Activated naive CD4-positive, alpha-beta T cell treated with anti-CD3 and anti-CD28 coated beads, Interleukin-2, amount 50 U/mL, for 24 hours (primary cell): ENCODE measurements around the gene NCAPD2.

Experiments used
- H3K27ac Mint-ChIP-seq: one replicate; pipeline ENCODE4 v1.8.0; 2021; ENCODE audit warnings: mild to moderate bottlenecking, mixed read lengths
- H3K27me3 Mint-ChIP-seq: one replicate; pipeline ENCODE4 v1.8.0; 2021; ENCODE audit warnings: mixed read lengths
- H3K36me3 Mint-ChIP-seq: one replicate; pipeline ENCODE4 v1.8.0; 2021; ENCODE audit warnings: mixed read lengths
- H3K4me1 Mint-ChIP-seq: one replicate; pipeline ENCODE4 v1.8.0; 2021; ENCODE audit warnings: mixed read lengths
- H3K4me3 Mint-ChIP-seq: one replicate; pipeline ENCODE4 v1.8.0; 2021; ENCODE audit warnings: mild to moderate bottlenecking, mixed read lengths
- H3K9me3 Mint-ChIP-seq: one replicate; pipeline ENCODE4 v1.8.0; 2021; ENCODE audit warnings: mixed read lengths

NCAPD2 gene

DNA sequence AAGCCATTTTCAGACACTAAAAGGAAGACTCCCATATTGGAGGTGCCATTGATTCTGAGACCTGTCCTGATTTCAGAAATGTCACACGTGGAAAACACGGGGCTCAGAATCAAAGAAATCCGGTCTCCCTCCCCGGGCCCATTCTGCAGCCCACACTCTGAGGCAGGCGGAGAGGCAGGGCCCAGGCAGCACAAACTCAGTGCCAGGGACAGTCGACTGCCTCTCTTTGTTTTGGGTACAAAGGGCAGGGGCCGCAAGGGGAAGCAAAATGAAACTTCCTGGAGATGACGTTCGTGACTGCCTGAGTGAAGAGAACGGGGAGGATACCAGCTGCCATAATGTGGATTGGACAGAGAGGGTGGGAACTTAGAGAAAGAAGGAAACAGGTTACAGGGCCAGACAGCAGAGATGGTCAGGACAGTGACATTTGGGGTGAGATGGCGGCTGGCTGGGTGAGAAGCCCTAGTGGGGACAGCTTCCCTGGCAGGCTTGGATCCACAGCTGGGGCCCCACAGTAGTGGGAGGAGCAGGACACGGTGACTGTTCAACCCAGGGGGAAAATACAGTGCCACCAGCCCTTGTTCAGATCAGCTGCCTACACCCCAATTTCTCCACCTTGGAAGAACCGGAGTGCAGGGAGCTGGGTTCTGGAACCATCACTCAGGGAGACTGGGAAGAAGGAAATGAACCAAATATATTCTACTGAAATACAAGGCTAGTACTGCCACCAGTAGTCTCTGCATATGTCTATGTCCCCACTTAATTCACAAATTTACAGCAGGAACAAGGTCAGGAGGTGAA lies 48.5 kb downstream of the NCAPD2 start:
- H3K27me3 Mint-ChIP-seq: no peaks in the 10 kb centered on the region
- no peak overlapping the region for H3K4me3 Mint-ChIP-seq
- peak overlapping the region; percentile 73 for H3K27ac Mint-ChIP-seq
- H3K36me3 Mint-ChIP-seq: peaks cover 7% of the 10 kb centered on the region
- peaks cover 41% of the 10 kb centered on the region for H3K4me1 Mint-ChIP-seq
- no peaks in the 10 kb centered on the region for H3K9me3 Mint-ChIP-seq

GRCh38 chr12:6546016-6546415 lies 52.1 kb downstream of the NCAPD2 start:
- Mint-ChIP-seq H3K4me1 (peaks cover 26% of the 10 kb centered on the region), H3K36me3 (peaks cover 6% of the 10 kb centered on the region), H3K27ac (no peak overlapping the region), H3K27me3 (no peaks in the 10 kb centered on the region), H3K9me3 (no peaks in the 10 kb centered on the region), H3K4me3 (no peak overlapping the region)

DNA sequence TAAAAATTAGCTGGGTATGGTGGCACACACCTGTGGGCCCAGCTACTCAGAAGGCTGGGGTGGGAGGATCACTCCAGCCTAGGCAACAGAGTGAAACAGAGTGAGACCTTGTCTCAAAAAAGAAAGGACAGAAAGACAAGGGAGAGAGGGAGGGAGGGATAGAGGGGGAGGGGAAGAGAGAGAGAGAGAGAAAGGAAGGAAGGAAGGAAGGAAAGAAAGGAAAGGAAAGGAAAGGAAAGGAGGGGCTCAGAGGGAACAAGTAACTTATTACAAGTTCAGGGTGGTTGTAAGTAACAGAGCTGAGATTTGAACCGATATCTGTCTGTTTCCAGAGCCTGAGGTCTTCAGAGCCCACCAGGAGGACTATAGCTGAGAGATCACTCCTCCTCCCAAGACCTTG lies 53.7 kb downstream of the NCAPD2 start:
- H3K36me3 Mint-ChIP-seq: peaks cover 6% of the 10 kb centered on the region
- peaks cover 19% of the 10 kb centered on the region for H3K4me1 Mint-ChIP-seq
- no peak overlapping the region for H3K4me3 Mint-ChIP-seq
- no peaks in the 10 kb centered on the region for H3K9me3 Mint-ChIP-seq
- no peaks in the 10 kb centered on the region for H3K27me3 Mint-ChIP-seq
- H3K27ac Mint-ChIP-seq: no peak overlapping the region

- H3K27ac Mint-ChIP-seq: no peak overlapping the region
- H3K9me3 Mint-ChIP-seq: no peaks in the 10 kb centered on the region
- H3K4me3 Mint-ChIP-seq: no peak overlapping the region
- H3K4me1 Mint-ChIP-seq: peaks cover 21% of the 10 kb centered on the region
- H3K27me3 Mint-ChIP-seq: no peaks in the 10 kb centered on the region
- peaks cover 9% of the 10 kb centered on the region for H3K36me3 Mint-ChIP-seq
Observed at GRCh38 chr12:6547987-6548386, 54.1 kb downstream of the NCAPD2 start.

DNA sequence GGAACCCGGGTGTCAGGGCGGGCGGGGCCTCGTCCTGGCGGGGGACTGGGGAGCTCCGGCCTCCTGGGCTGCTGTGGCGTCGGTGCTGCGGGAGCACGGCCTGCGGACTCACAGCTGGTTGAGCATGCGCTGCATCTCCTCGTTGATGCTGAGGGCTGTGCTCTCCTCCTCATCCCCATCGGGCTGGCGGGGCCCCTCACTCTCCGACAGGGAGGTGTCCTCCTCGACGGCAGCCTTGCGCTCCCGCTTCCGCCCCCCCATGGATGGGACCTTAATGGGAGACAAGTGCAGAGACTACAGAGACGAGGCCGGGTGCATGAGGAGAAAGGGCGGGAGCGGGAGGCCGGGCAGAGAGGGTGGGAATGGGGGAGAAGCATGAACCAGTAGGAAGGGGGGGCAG lies 54.7 kb downstream of the NCAPD2 start:
- peaks cover 9% of the 10 kb centered on the region for H3K36me3 Mint-ChIP-seq
- H3K27ac Mint-ChIP-seq: no peak overlapping the region
- H3K27me3 Mint-ChIP-seq: no peaks in the 10 kb centered on the region
- no peak overlapping the region for H3K4me3 Mint-ChIP-seq
- H3K4me1 Mint-ChIP-seq: peaks cover 27% of the 10 kb centered on the region
- H3K9me3 Mint-ChIP-seq: no peaks in the 10 kb centered on the region

GRCh38 chr12:6548966-6549683 lies 55.2 kb downstream of the NCAPD2 start:
- no peaks in the 10 kb centered on the region for H3K27me3 Mint-ChIP-seq
- peaks cover 33% of the 10 kb centered on the region for H3K4me1 Mint-ChIP-seq
- no peaks in the 10 kb centered on the region for H3K9me3 Mint-ChIP-seq
- peaks cover 9% of the 10 kb centered on the region for H3K36me3 Mint-ChIP-seq
- no peak overlapping the region for H3K4me3 Mint-ChIP-seq
- no peak overlapping the region for H3K27ac Mint-ChIP-seq

DNA sequence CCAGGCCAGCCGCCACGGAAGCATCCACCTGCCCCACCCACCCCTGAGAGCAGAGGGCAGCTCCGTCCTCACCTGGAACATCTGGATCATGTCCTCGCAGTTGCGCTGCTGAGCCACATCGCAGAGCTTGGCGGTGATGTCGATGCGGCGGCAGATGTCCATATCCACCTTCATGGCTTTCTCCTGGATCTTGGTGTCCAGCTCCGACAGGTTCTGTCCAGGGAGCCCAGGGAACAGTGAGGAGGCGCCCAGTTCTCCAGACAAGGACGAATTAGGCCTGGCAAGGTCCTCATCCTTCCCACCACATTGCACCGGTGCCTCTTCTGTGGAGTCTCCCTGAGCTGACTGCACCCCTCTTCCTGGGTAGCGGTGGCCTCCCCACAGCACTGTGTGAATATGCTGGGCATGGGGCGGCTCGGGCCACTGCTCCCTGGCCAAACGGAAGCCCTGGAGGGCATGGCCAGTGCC lies 55.8 kb downstream of the NCAPD2 start:
- H3K9me3 Mint-ChIP-seq: no peaks in the 10 kb centered on the region
- H3K4me1 Mint-ChIP-seq: peaks cover 38% of the 10 kb centered on the region
- no peaks in the 10 kb centered on the region for H3K27me3 Mint-ChIP-seq
- peaks cover 9% of the 10 kb centered on the region for H3K36me3 Mint-ChIP-seq
- H3K4me3 Mint-ChIP-seq: no peak overlapping the region
- H3K27ac Mint-ChIP-seq: no peak overlapping the region

DNA sequence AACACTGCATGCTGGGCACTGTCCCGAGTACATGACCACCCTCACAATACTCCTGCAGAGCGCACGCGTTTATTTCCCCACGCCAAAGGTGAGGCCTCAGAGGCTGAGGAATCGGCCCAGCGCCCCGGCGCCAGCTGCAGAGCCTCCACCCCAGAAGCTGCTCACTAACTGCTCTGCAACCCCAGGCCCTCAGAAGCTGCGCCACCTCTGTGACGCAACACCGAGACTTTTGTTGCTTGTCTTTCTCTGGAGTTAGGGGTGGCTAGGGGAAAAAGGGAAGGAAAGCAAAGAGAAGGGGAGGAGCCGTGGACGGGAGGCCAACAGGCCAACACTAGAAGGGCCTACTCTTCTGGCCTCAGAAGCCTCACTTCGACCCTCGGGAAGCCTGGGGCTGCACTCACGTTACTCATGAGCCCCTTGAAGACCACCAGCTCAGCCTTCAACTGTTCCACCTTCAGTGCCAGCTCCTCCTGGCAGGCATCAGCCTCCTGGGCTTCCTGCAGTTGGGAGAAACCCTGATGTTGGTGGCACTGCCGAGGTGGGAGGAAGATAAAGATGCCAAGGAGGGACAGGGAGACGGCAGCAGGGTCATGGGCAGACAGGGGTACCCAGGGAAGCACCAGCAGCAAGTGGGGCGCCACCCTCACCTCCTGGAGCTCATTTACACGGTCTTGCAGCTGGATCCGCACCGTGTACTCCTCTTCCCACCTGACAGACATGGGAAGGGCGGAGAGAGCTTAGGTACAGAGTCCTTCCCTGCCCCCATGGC lies 56.6 kb downstream of the NCAPD2 start:
- no peak overlapping the region for H3K4me3 Mint-ChIP-seq
- H3K9me3 Mint-ChIP-seq: no peaks in the 10 kb centered on the region
- no peaks in the 10 kb centered on the region for H3K27me3 Mint-ChIP-seq
- peaks cover 9% of the 10 kb centered on the region for H3K36me3 Mint-ChIP-seq
- H3K27ac Mint-ChIP-seq: no peak overlapping the region
- H3K4me1 Mint-ChIP-seq: peaks cover 44% of the 10 kb centered on the region

GRCh38 chr12:6551063-6551461 lies 57.2 kb downstream of the NCAPD2 start:
- H3K36me3 Mint-ChIP-seq: peaks cover 7% of the 10 kb centered on the region
- no peak overlapping the region for H3K27ac Mint-ChIP-seq
- H3K9me3 Mint-ChIP-seq: no peaks in the 10 kb centered on the region
- H3K27me3 Mint-ChIP-seq: no peaks in the 10 kb centered on the region
- no peak overlapping the region for H3K4me3 Mint-ChIP-seq
- peaks cover 44% of the 10 kb centered on the region for H3K4me1 Mint-ChIP-seq

- no peak overlapping the region for H3K4me3 Mint-ChIP-seq
- peaks cover 9% of the 10 kb centered on the region for H3K36me3 Mint-ChIP-seq
Observed at GRCh38 chr12:6551496-6552139, 57.7 kb downstream of the NCAPD2 start.

GRCh38 chr12:6552140-6552551 lies 58.2 kb downstream of the NCAPD2 start:
- H3K27me3 Mint-ChIP-seq: no peaks in the 10 kb centered on the region
- H3K4me3 Mint-ChIP-seq: no peak overlapping the region
- peaks cover 9% of the 10 kb centered on the region for H3K36me3 Mint-ChIP-seq
- H3K4me1 Mint-ChIP-seq: peaks cover 52% of the 10 kb centered on the region
- H3K27ac Mint-ChIP-seq: peak overlapping the region; percentile 75
- H3K9me3 Mint-ChIP-seq: no peaks in the 10 kb centered on the region

More at GRCh38 chr12:6551496-6552139, 57.7 kb downstream of the NCAPD2 start:
- Mint-ChIP-seq H3K4me1 (peaks cover 47% of the 10 kb centered on the region), H3K9me3 (no peaks in the 10 kb centered on the region), H3K27ac (peak overlapping the region; percentile 70), H3K27me3 (no peaks in the 10 kb centered on the region)

DNA sequence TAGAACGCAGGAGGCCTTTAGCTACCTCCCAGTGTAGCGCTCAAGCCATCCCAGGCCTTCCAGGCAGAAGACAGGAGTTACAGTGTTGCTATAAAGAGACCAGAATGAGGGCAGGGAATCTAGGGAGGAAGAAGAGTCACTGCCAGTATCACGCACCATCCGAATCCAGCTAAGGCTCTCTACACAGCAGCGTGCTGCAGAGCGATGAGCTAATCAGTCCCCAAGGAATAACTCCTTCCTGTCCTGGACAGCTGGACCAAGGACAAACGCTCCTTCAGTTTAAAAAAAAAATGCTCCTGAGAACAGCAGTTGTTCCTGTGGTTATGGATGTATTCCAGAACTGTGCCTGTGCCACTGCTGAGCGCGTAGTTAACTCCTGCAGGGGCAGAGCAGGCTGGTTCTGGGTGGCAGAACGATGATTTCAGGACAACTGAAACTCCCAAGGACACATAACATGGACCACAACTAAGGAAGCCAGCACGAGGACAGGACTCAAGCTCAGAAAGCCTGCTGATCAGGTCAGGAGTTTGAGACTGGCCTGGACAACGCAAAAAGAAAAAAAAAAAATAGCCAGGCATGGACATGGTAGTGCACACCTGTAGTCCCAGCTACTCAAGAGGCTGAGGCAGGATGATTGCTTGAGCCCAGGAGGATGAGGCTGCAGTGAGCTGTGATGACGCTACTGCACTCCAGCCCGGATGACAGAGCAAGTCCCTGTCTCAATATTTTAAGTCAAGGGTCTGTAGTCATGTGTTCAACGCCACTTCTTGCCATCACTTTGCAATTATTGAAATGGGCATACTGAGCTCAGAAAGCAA lies 59.4 kb downstream of the NCAPD2 start:
- peak overlapping the region; percentile 75 for H3K27ac Mint-ChIP-seq
- peaks cover 9% of the 10 kb centered on the region for H3K36me3 Mint-ChIP-seq
- H3K9me3 Mint-ChIP-seq: no peaks in the 10 kb centered on the region
- H3K4me1 Mint-ChIP-seq: peaks cover 56% of the 10 kb centered on the region
- H3K4me3 Mint-ChIP-seq: peak overlapping the region; percentile 36
- H3K27me3 Mint-ChIP-seq: no peaks in the 10 kb centered on the region

- peaks cover 49% of the 10 kb centered on the region for H3K4me1 Mint-ChIP-seq
- no peaks in the 10 kb centered on the region for H3K27me3 Mint-ChIP-seq
- H3K9me3 Mint-ChIP-seq: no peaks in the 10 kb centered on the region
- H3K4me3 Mint-ChIP-seq: peak overlapping the region; percentile 92
- H3K36me3 Mint-ChIP-seq: peaks cover 7% of the 10 kb centered on the region
- H3K27ac Mint-ChIP-seq: peak overlapping the region; percentile 80
Observed at GRCh38 chr12:6554168-6555017, 60.5 kb downstream of the NCAPD2 start.
